ENCODE data around the gene TAGLN2.
A peak's percentile ranks its signal among the peaks of the same experiment; 100 is the strongest.

The TAGLN2 gene

GRCh38 chr1:159941141-159941540 is 15.8 kb upstream of the TAGLN2 start:
- no peak for DNase-seq (ENCODE audit: low spot score)
- in situ Hi-C loops (cut with MboI; ENCODE audit: low sequenced_read_pairs, unreplicated experiment): no loop called here
- no peak for TF ChIP-seq CTCF (IDR thresholded peaks at IDR 0.05; ENCODE audit: borderline replicate concordance, control extremely low read depth, extremely low read depth, insufficient read depth, missing control alignments)

- no peak for DNase-seq (ENCODE audit: low spot score)
- in situ Hi-C loops (cut with MboI; ENCODE audit: low sequenced_read_pairs, unreplicated experiment): no loop called here
- TF ChIP-seq CTCF (IDR thresholded peaks at IDR 0.05; ENCODE audit: borderline replicate concordance, control extremely low read depth, extremely low read depth, insufficient read depth, missing control alignments): no peak
Measured at GRCh38 chr1:159940006-159940620, 14.8 kb upstream of the TAGLN2 start.

DNA sequence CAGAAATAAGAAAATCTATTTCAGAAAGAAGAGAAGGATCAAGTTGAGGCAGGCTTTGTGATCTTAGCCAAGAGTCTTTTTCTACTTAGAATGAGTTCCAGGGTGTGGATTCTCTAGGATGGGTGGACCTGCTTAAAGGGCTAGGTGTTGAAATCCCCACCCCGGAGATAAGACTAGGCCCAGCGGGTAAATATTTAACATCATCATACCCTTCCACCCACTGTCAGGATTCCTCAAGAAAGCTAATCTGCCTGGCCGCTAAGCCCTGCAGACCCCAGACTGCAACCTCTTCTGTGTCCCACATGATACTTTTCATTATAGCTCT is 14.3 kb upstream of the TAGLN2 start:
- TF ChIP-seq CTCF (IDR thresholded peaks at IDR 0.05; ENCODE audit: borderline replicate concordance, control extremely low read depth, extremely low read depth, insufficient read depth, missing control alignments): no peak
- in situ Hi-C loops (cut with MboI; ENCODE audit: low sequenced_read_pairs, unreplicated experiment): loop anchor here (10.0 kb wide), 1 partner anchor 65 kb away; no protein-coding TSS in a partner anchor
- DNase-seq (ENCODE audit: low spot score): no peak

GRCh38 chr1:159938905-159939677 is 13.8 kb upstream of the TAGLN2 start:
- in situ Hi-C loops (cut with MboI; ENCODE audit: low sequenced_read_pairs, unreplicated experiment): loop anchor here (10.0 kb wide), 1 partner anchor 66 kb away; no protein-coding TSS in a partner anchor
- no peak for TF ChIP-seq CTCF (IDR thresholded peaks at IDR 0.05; ENCODE audit: borderline replicate concordance, control extremely low read depth, extremely low read depth, insufficient read depth, missing control alignments)
- DNase-seq (ENCODE audit: low spot score): no peak

- no peak for TF ChIP-seq CTCF (IDR thresholded peaks at IDR 0.05; ENCODE audit: borderline replicate concordance, control extremely low read depth, extremely low read depth, insufficient read depth, missing control alignments)
Measured at GRCh38 chr1:159938211-159938852, 13.0 kb upstream of the TAGLN2 start.

GRCh38 chr1:159937054-159937750 is 11.9 kb upstream of the TAGLN2 start:
- no peak for TF ChIP-seq CTCF (IDR thresholded peaks at IDR 0.05; ENCODE audit: borderline replicate concordance, control extremely low read depth, extremely low read depth, insufficient read depth, missing control alignments)
- in situ Hi-C loops (cut with MboI; ENCODE audit: low sequenced_read_pairs, unreplicated experiment): loop anchor here (10.0 kb wide), 1 partner anchor 68 kb away; no protein-coding TSS in a partner anchor
- peak; percentile 49 for DNase-seq (ENCODE audit: low spot score)

More at GRCh38 chr1:159938211-159938852, 13.0 kb upstream of the TAGLN2 start:
- DNase-seq (ENCODE audit: low spot score): peak; percentile 29
- in situ Hi-C loops (cut with MboI; ENCODE audit: low sequenced_read_pairs, unreplicated experiment): loop anchor here (10.0 kb wide), 1 partner anchor 66 kb away; no protein-coding TSS in a partner anchor
